Liver (tissue), 9 donors: ENCODE results near the gene PPFIA1. TPM values are rescaled to one million over a fixed set of nuclear protein-coding genes. Genes with fewer than 3 reads are reported as not detected.

ENCODE experiments used
- DNase-seq: peaks from one replicate; pipeline ENCODE4 v3.0.0-alpha.2; 2017; ENCODE audit warnings: low spot score
- H3K27ac ChIP-seq, 2 donors: one replicate each; pipeline ENCODE4 v1.7.0; 2013; ENCODE audit warnings: inconsistent platforms in 2 of 2, low read length in 2 of 2, control low read depth in 1 of 2, low read depth in 1 of 2, mild to moderate bottlenecking in 1 of 2
- H3K27me3 ChIP-seq, 4 donors: one replicate each; pipeline versions ENCODE4 v1.6.1 to v1.7.0; 2013; ENCODE audit warnings: low read length in 3 of 4, inconsistent platforms in 1 of 4, mild to moderate bottlenecking in 1 of 4, moderate library complexity in 1 of 4; ENCODE audit not compliant: control insufficient read depth in 4 of 4, insufficient read depth in 4 of 4
- H3K36me3 ChIP-seq, 4 donors: one replicate each; pipeline versions ENCODE4 v1.6.1 to v1.7.0; 2013; ENCODE audit warnings: low read length in 3 of 4, mild to moderate bottlenecking in 3 of 4, low read depth in 1 of 4, moderate library complexity in 1 of 4; ENCODE audit not compliant: control insufficient read depth in 4 of 4, insufficient read depth in 3 of 4
- H3K4me1 ChIP-seq, 4 donors: one replicate each; pipeline versions ENCODE4 v1.6.1 to v1.7.0; 2013; ENCODE audit warnings: low read length in 3 of 4, mild to moderate bottlenecking in 3 of 4, moderate library complexity in 1 of 4; ENCODE audit not compliant: control insufficient read depth in 4 of 4, insufficient read depth in 4 of 4
- H3K4me3 ChIP-seq, 3 donors: one replicate each; pipeline versions ENCODE4 v1.6.1 to v1.7.0; 2013; ENCODE audit warnings: low read length in 3 of 3, control low read depth in 1 of 3, low read depth in 1 of 3, mild to moderate bottlenecking in 1 of 3
- H3K9ac ChIP-seq, 2 donors: one replicate each; pipeline ENCODE4 v1.7.0; 2013; ENCODE audit warnings: low read length in 2 of 2, mild to moderate bottlenecking in 2 of 2, moderate library complexity in 2 of 2, control low read depth in 1 of 2, low read depth in 1 of 2
- H3K9me3 ChIP-seq, 4 donors: one replicate each; pipeline versions ENCODE4 v1.6.1 to v1.7.0; 2013; ENCODE audit warnings: low read length in 3 of 4; ENCODE audit not compliant: control insufficient read depth in 4 of 4
- ATF3 ChIP-seq: IDR thresholded peaks from 2 replicates; pipeline ENCODE4 v1.6.1; 2016; ENCODE audit warnings: antibody characterized with exemption
- CTCF ChIP-seq: fragments of 150-350 bp; IDR thresholded peaks from 2 replicates; pipeline ENCODE4 v1.5.1; 2017; ENCODE audit warnings: improper control_type of control experiment, low read depth, low read length; ENCODE audit not compliant: missing input control
- EGR1 ChIP-seq, 2 donors: IDR thresholded peaks; 2 replicates each; pipeline ENCODE4 v1.6.1; 2016 to 2018; ENCODE audit warnings: antibody characterized with exemption in 2 of 2, low read depth in 2 of 2
- FOXA2 ChIP-seq: IDR thresholded peaks from 2 replicates; pipeline ENCODE4 v1.6.1; 2016; ENCODE audit warnings: antibody characterized with exemption
- GABPA ChIP-seq, 2 donors: IDR thresholded peaks in 1 of 2; conservative IDR thresholded peaks in 1 of 2; 2 replicates each; pipeline ENCODE4 v1.6.1; 2016; ENCODE audit warnings: antibody characterized with exemption in 2 of 2, mild to moderate bottlenecking in 1 of 2, moderate library complexity in 1 of 2
- HNF4G ChIP-seq: IDR thresholded peaks from 2 replicates; pipeline ENCODE4 v1.6.1; 2016; ENCODE audit warnings: antibody characterized with exemption
- JUND ChIP-seq, 2 donors: IDR thresholded peaks; 2 replicates each; pipeline ENCODE4 v1.6.1; 2016; ENCODE audit warnings: antibody characterized with exemption in 2 of 2
- MAX ChIP-seq: IDR thresholded peaks from 2 replicates; pipeline ENCODE4 v1.6.1; 2016; ENCODE audit warnings: antibody characterized with exemption
- NR2F2 ChIP-seq: IDR thresholded peaks from 2 replicates; pipeline ENCODE4 v1.6.1; 2016; ENCODE audit warnings: antibody characterized with exemption
- RAD21 ChIP-seq, 2 donors: IDR thresholded peaks; 2 replicates each; pipeline ENCODE4 v1.6.1; 2016; ENCODE audit warnings: antibody characterized with exemption in 2 of 2, mild to moderate bottlenecking in 2 of 2
- REST ChIP-seq: IDR thresholded peaks from 2 replicates; pipeline ENCODE4 v1.6.1; 2016; ENCODE audit warnings: antibody characterized with exemption, mild to moderate bottlenecking
- RXRA ChIP-seq, 2 donors: IDR thresholded peaks; 2 replicates each; pipeline ENCODE4 v1.6.1; 2017 to 2018; ENCODE audit warnings: antibody characterized with exemption in 2 of 2, mild to moderate bottlenecking in 1 of 2
- SP1 ChIP-seq: IDR thresholded peaks from 2 replicates; pipeline ENCODE4 v1.6.1; 2018; ENCODE audit warnings: antibody characterized with exemption, mild to moderate bottlenecking
- TAF1 ChIP-seq: conservative IDR thresholded peaks from 2 replicates; pipeline ENCODE4 v1.6.1; 2016; ENCODE audit warnings: antibody characterized with exemption, mild to moderate bottlenecking
- YY1 ChIP-seq: IDR thresholded peaks from 2 replicates; pipeline ENCODE4 v1.6.1; 2016; ENCODE audit warnings: antibody characterized with exemption, mild to moderate bottlenecking
- ZBTB33 ChIP-seq: IDR thresholded peaks from 2 replicates; pipeline ENCODE4 v1.6.1; 2016; ENCODE audit warnings: antibody characterized with exemption
- WGBS: extraction: QIAGEN DNeasy Blood & Tissue Kit; methylation state at CpG from one replicate; pipeline ENCODE4 v1.1.7; 2013; 5-methylcytosine and 5-hydroxymethylcytosine counted together
- polyA plus RNA-seq, 2 donors: library from polyadenylated mRNA; stranded (reverse) in 1 of 2; unstranded in 1 of 2; fragments of 200-250 nt in 1 of 2; fragments of >200 nt in 1 of 2; fragmentation: Nextera tagmentation in 1 of 2; extraction: Ambion mirVana in 1 of 2; gene quantifications; one replicate each; pipeline versions ENCODE4 v1.2.1 to v1.2.3, GENCODE V29; 2013 to 2015
- total RNA-seq, 2 donors: library from RNA; depleted of rRNA; stranded (reverse); fragments of >200 nt; gene quantifications; one replicate each; pipeline ENCODE4 v1.2.3, GENCODE V29; 2014
- donor health status: healthy.
- donor health status: healthy.
- donor health status: healthy.
- donor health status: healthy.
- donor health status: healthy.

PPFIA1 gene
- total and polyA plus RNA-seq, 4 donors = 9.9 to 39.6 (median 14.5) TPM

GRCh38 chr11:70400643-70401042 lies 130.2 kb downstream of the PPFIA1 start:
- Histone ChIP-seq H3K27me3 (no peaks in the 10 kb centered on the region), H3K27ac (no peak overlapping the region), H3K9me3 (no peaks in the 10 kb centered on the region), H3K36me3 (no peaks in the 10 kb centered on the region), H3K4me1 (peaks cover 5 to 31% (median 15%) of the 10 kb centered on the region in 4 donors), H3K9ac (no peak overlapping the region), H3K4me3 (no peak overlapping the region)
- TF ChIP-seq NR2F2 (no peak), YY1 (no peak), MAX (no peak), GABPA (IDR thresholded peaks at IDR 0.05 in 1 of 2, conservative IDR thresholded peaks at IDR 0.05 in 1 of 2) (no peak), ATF3 (no peak), RAD21 (IDR thresholded peaks at IDR 0.05) (no peak), HNF4G (no peak), RXRA (IDR thresholded peaks at IDR 0.05) (no peak), SP1 (no peak), ZBTB33 (no peak), CTCF (no peak), TAF1 (no peak), JUND (IDR thresholded peaks at IDR 0.05) (no peak), FOXA2 (no peak), EGR1 (IDR thresholded peaks at IDR 0.05; ENCODE audit: low read depth in 2 of 2) (no peak), REST (no peak)
- DNase-seq = no peak
- WGBS = 82% methylated on average over 8 of the region's 8 CpGs

- H3K27me3 ChIP-seq = no peaks in the 10 kb centered on the region
- no peak for DNase-seq
- whole genome bisulfite sequencing = 85% methylated on average over 10 of the region's 10 CpGs
- TF ChIP-seq TAF1 = no peak
- TF ChIP-seq SP1 = no peak
- H3K27ac ChIP-seq = no peak overlapping the region
- no peak overlapping the region for H3K9ac ChIP-seq
- H3K4me3 ChIP-seq = no peak overlapping the region
- H3K4me1 ChIP-seq = peaks cover 5 to 28% (median 15%) of the 10 kb centered on the region in 4 donors
- H3K36me3 ChIP-seq = peaks cover 4 to 6% (median 4%) of the 10 kb centered on the region in 4 donors
- no peaks in the 10 kb centered on the region for H3K9me3 ChIP-seq
Measured at GRCh38 chr11:70402016-70402415, 131.5 kb downstream of the PPFIA1 start.
